Sigmoid colon (tissue), 7 donors: Measurements from ENCODE around the gene C2. TPM values are rescaled to one million over a fixed set of nuclear protein-coding genes. Genes with fewer than 3 reads are reported as not detected.
"Not testable (repeated sequence)": the region's sequence is repeated elsewhere in the genome, so short reads cannot be mapped to it uniquely, and the experiment has no call there.

Source experiments
- DNase-seq: peaks from one replicate; pipeline ENCODE4 v3.0.0-alpha.2; 2019
- H3K27ac ChIP-seq, 4 donors: fragments of 200-600 bp; sonication (generic); one replicate each; pipeline ENCODE4 v1.5.1; 2016 to 2019; ENCODE audit warnings: mild to moderate bottlenecking in 1 of 4
- H3K27me3 ChIP-seq, 3 donors: fragments of 200-600 bp; sonication (generic); one replicate each; pipeline ENCODE4 v1.5.1; 2019; ENCODE audit warnings: mild to moderate bottlenecking in 1 of 3
- H3K36me3 ChIP-seq, 4 donors: fragments of 200-600 bp; sonication (generic); one replicate each; pipeline ENCODE4 v1.5.1; 2016 to 2019
- H3K4me1 ChIP-seq, 4 donors: fragments of 200-600 bp; sonication (generic); one replicate each; pipeline ENCODE4 v1.5.1; 2017 to 2019
- H3K4me3 ChIP-seq, 4 donors: fragments of 200-600 bp; sonication (generic); one replicate each; pipeline ENCODE4 v1.5.1; 2017 to 2019; ENCODE audit warnings: mild to moderate bottlenecking in 2 of 4, moderate library complexity in 1 of 4
- H3K9me3 ChIP-seq, 4 donors: fragments of 200-600 bp in 3 of 4; sonication (generic) in 3 of 4; one replicate each; pipeline versions ENCODE4 v1.5.1 to v1.6.1; 2013 to 2019
- CTCF ChIP-seq, 4 experiments: fragments of 450-650 bp in 3 of 4; fragments of 200-600 bp in 1 of 4; IDR thresholded peaks; one replicate each; pipeline ENCODE4 v1.5.1; 2016 to 2019; ENCODE audit warnings: antibody characterized with exemption in 4 of 4, mild to moderate bottlenecking in 3 of 4, moderate library complexity in 2 of 4
- EP300 ChIP-seq, 4 donors: sonication (generic); formaldehyde crosslinking; IDR thresholded peaks; one replicate each; pipeline ENCODE4 v1.6.1; 2017; ENCODE audit warnings: antibody characterized with exemption in 4 of 4
- POLR2A ChIP-seq, 2 donors: fragments of 450-650 bp; IDR thresholded peaks; one replicate each; pipeline ENCODE4 v1.6.1; 2016; ENCODE audit warnings: antibody characterized with exemption in 2 of 2, mild to moderate bottlenecking in 2 of 2, moderate library complexity in 2 of 2
- POLR2AphosphoS5 ChIP-seq, 4 donors: sonication (generic); formaldehyde crosslinking; IDR thresholded peaks; one replicate each; pipeline ENCODE4 v1.6.1; 2017; ENCODE audit warnings: antibody characterized with exemption in 4 of 4
- WGBS, 2 donors: extraction: QIAGEN DNeasy Blood & Tissue Kit; methylation state at CpG; one replicate each; pipeline ENCODE4 v1.1.7; 2013; 5-methylcytosine and 5-hydroxymethylcytosine counted together
- intact Hi-C: fragments of 100-400 bp; cut with DNase I; formaldehyde crosslinking; loops from one replicate; pipeline ENCODE4 v1.15.1; 2023
- polyA plus RNA-seq, 3 donors: library from polyadenylated mRNA; stranded (reverse); fragments of 200-250 nt; gene quantifications; one replicate each; pipeline ENCODE4 v1.2.3, GENCODE V29; 2013
- total RNA-seq, 4 donors: library from RNA; depleted of rRNA; stranded (reverse); fragments of >200 nt; gene quantifications; one replicate each; pipeline ENCODE4 v1.1.0, GENCODE V29; 2016
- donor health status: healthy with polysubstance abuse.
- donor health status: Bipolar disorder and iron deficiency.
- donor health status: healthy.

C2 gene
- total and polyA plus RNA-seq, 7 donors = 4.9 to 39.2 (median 15.7) TPM

- H3K27me3 ChIP-seq = no peaks in the 10 kb centered on the region
- DNase-seq = no peak
- WGBS, 2 donors = 70 to 78% methylated on average over 11 of the region's 11 CpGs
- H3K4me1 ChIP-seq = no peaks in the 10 kb centered on the region
- no peak for TF ChIP-seq CTCF (IDR thresholded peaks at IDR 0.05)
- TF ChIP-seq POLR2A (IDR thresholded peaks at IDR 0.05) = no peak
- TF ChIP-seq POLR2AphosphoS5 (IDR thresholded peaks at IDR 0.05) = no peak
- TF ChIP-seq EP300 (IDR thresholded peaks at IDR 0.05) = no peak
- H3K36me3 ChIP-seq = no peaks in the 10 kb centered on the region
- intact Hi-C loops = no loop called here
- no peaks in the 10 kb centered on the region for H3K9me3 ChIP-seq
- H3K4me3 ChIP-seq = peak overlapping the region in 3 of 4 donors; percentile 6 to 31 (median 16)
- H3K27ac ChIP-seq = no peak overlapping the region
Observed at GRCh38 chr6:31927863-31928671, 550 bp downstream of the C2 start.

GRCh38 chr6:31928672-31928939 is 1.1 kb downstream of the C2 start:
- Histone ChIP-seq H3K27ac (no peak overlapping the region), H3K36me3 (no peaks in the 10 kb centered on the region), H3K4me1 (no peaks in the 10 kb centered on the region), H3K27me3 (no peaks in the 10 kb centered on the region), H3K4me3 (no peak overlapping the region), H3K9me3 (no peaks in the 10 kb centered on the region)
- DNase-seq = no peak
- 85 to 88% methylated on average over 9 of the region's 9 CpGs for WGBS, 2 donors
- intact Hi-C loops = no loop called here
- TF ChIP-seq POLR2AphosphoS5 (IDR thresholded peaks at IDR 0.05) (no peak), EP300 (IDR thresholded peaks at IDR 0.05) (no peak), CTCF (IDR thresholded peaks at IDR 0.05) (no peak), POLR2A (IDR thresholded peaks at IDR 0.05) (no peak)

- no peaks in the 10 kb centered on the region for H3K4me1 ChIP-seq
- WGBS, 2 donors = 96 to 97% methylated on average over 1 of the region's 1 CpG
- intact Hi-C loops = no loop called here
- H3K9me3 ChIP-seq = no peaks in the 10 kb centered on the region
- no peak for DNase-seq
- H3K4me3 ChIP-seq = no peak overlapping the region
- no peak for TF ChIP-seq POLR2A (IDR thresholded peaks at IDR 0.05)
- no peak for TF ChIP-seq CTCF (IDR thresholded peaks at IDR 0.05)
- TF ChIP-seq POLR2AphosphoS5 (IDR thresholded peaks at IDR 0.05) = no peak
- no peak for TF ChIP-seq EP300 (IDR thresholded peaks at IDR 0.05)
- H3K27ac ChIP-seq = no peak overlapping the region
- H3K36me3 ChIP-seq = no peaks in the 10 kb centered on the region
- no peaks in the 10 kb centered on the region for H3K27me3 ChIP-seq
Observed at GRCh38 chr6:31930962-31931361, 3.4 kb downstream of the C2 start.

GRCh38 chr6:31932137-31932536 is 4.6 kb downstream of the C2 start:
- H3K27me3 ChIP-seq, H3K4me1 ChIP-seq, H3K9me3 ChIP-seq, H3K4me3 ChIP-seq, H3K27ac ChIP-seq, H3K36me3 ChIP-seq, intact Hi-C loops, DNase-seq: not testable (repeated sequence)
- 92 to 96% methylated on average over 32 of the region's 32 CpGs for WGBS, 2 donors

- Histone ChIP-seq H3K36me3 (no peaks in the 10 kb centered on the region), H3K27me3 (no peaks in the 10 kb centered on the region)
- no peak for TF ChIP-seq POLR2A (IDR thresholded peaks at IDR 0.05)
- no peak for TF ChIP-seq POLR2AphosphoS5 (IDR thresholded peaks at IDR 0.05)
- TF ChIP-seq CTCF (IDR thresholded peaks at IDR 0.05) = no peak
- no peak for TF ChIP-seq EP300 (IDR thresholded peaks at IDR 0.05)
Observed at GRCh38 chr6:31933537-31933936, 6.0 kb downstream of the C2 start.

More at GRCh38 chr6:31933537-31933936, 6.0 kb downstream of the C2 start:
- Histone ChIP-seq H3K4me3 (no peak overlapping the region), H3K27ac (no peak overlapping the region), H3K4me1 (no peaks in the 10 kb centered on the region), H3K9me3 (no peaks in the 10 kb centered on the region)
- no peak for DNase-seq
- WGBS, 2 donors = 90 to 91% methylated on average over 19 of the region's 19 CpGs
- intact Hi-C loops = no loop called here
